HG03354 (cell line): ENCODE results near the gene RNU1-4.
"Not testable (repeated sequence)": the region's sequence is repeated elsewhere in the genome, so short reads cannot be mapped to it uniquely, and the experiment has no call there.

ENCODE experiments used
- ATAC-seq: cut with Tn5 transposase; IDR thresholded peaks from one replicate; pipeline ENCODE4 v1.9.1; 2021; ENCODE audit warnings: mild to moderate bottlenecking; ENCODE audit not compliant: unreplicated experiment, poor library complexity, severe bottlenecking

Gene RNU1-4

DNA sequence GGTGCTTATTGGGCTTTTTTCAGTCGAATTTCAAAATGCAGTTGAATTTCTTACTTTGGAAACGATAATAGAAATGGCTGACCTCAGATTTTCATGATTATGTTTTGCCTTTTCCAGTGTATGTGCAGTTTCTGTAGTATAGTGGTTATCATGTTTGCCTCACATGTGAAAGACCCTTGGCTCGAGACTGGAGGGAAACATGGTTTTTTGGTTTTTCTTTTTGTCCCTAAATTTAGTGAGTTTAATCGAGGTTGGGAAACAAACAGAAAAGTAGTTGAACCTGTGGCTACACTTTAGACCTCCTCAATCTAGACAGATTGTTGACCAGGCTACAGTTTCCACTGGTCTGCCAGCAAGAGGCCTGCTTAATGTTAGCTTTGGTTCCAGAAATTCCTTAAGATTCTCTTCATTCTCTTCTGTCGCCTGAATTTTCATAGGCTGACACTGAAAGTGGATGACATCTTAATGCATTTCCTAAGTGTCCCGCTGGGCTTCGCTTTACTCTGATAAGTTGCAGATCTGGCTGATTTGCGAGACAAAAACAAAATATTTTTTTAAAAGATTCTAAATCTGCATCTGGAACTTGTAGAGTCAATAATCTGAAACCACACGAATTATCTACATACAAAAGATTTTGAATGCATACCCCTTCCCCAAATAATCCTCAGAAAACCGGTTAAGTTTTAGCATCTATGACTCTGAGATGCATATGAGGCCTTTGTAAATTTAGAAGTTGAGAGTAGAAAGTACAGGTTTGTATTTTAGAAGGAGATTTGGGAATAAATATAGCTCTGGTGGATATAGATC lies 14.7 kb upstream of the RNU1-4 start:
- ATAC-seq, result not testable (repeated sequence)

DNA sequence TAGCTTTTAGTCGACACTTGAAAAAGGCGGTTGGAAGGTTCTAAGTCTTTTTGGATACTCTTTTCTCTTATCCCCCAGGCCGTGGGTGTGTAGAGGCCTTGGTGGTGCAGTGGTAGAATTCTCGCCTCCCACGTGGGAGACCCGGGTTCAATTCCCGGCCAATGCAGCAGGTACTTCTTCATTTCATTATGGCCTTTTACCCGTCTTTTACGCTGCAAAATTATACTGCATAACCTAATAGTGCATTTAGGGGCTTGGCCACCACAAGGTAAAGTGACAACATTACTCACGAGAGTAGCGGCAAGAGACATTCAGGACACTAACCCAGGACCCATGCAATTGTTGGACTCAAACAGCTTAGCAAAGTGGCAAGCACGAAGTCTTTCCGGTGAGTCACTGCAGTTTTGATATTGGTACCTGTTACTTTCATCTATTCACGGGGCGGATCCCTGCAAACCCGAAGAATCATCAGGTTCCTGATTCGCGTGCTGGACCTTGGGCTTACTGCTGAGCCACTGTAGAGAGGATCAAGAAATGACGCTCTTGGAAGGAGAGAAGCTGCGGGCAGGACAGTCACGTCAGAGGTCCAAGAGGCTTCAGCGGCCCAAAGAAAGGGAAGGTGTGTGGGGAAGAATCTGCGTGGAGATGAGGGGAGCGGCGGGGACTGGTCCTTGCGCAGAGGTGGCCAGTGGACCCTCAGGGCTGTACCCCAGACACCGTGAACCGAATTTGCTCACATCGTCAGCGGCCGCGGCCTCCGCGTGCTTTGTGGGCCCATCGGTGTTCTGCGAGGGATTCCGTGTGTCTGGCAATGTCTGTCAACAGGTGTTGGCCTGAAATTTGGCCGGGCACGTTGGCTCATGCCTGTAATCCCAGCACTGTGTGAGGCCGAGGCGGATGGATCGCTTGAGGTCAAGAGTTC lies 12.9 kb upstream of the RNU1-4 start:
- ATAC-seq, result no peak

- peak; percentile 62 for ATAC-seq
Observed at GRCh38 chr1:16728243-16728949, 11.9 kb upstream of the RNU1-4 start.

GRCh38 chr1:16732254-16732896 lies 7.9 kb upstream of the RNU1-4 start:
- not testable (repeated sequence) for ATAC-seq

DNA sequence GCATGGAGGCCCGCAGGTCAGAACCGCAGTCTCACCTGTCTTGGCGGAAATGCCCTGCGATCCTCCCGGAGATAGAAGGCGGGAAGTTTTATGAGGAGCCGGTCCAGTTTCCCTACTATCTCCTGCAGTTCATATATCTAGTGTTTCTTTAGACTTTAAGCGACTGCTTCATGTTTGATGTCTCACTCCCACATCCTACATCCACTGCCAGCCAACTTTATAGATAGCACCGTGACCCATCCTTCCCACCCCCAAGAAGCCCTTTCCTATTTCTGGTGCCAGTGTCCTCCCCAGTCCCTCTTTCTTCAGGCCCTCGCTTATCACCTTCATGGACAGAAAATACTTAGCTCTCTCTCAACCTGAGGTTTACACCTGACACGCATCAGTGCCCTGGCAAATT lies 914 bp downstream of the RNU1-4 start:
- ATAC-seq, result not testable (repeated sequence)

GRCh38 chr1:16747660-16748059 lies 7.3 kb downstream of the RNU1-4 start:
- ATAC-seq, result not testable (repeated sequence)

DNA sequence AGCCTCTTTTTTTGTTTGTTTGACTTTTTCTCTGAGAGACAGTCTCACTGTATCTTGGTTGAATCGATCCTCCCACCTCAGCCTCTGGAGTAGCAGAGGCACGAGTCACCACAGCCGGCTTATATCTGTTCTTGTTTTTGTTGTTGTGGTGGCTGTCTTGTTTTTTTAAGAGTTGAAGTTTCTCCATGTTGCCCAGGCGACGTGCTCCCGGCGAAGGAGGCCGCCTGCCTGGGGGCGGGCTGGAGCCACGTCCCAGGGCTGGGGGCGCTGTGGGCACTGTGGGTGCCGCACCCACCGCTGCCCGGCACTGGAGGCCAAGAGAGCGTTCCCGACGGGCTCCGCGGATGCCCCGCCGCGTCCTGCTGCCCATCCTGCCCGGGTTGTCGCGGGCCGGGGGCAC lies 8.4 kb downstream of the RNU1-4 start:
- ATAC-seq, result not testable (repeated sequence)

- ATAC-seq, result not testable (repeated sequence)
Observed at GRCh38 chr1:16749910-16750888, 9.9 kb downstream of the RNU1-4 start.

GRCh38 chr1:16752770-16753169 lies 12.5 kb downstream of the RNU1-4 start:
- not testable (repeated sequence) for ATAC-seq

GRCh38 chr1:16755385-16755784 lies 15.1 kb downstream of the RNU1-4 start:
- ATAC-seq, result not testable (repeated sequence)

DNA sequence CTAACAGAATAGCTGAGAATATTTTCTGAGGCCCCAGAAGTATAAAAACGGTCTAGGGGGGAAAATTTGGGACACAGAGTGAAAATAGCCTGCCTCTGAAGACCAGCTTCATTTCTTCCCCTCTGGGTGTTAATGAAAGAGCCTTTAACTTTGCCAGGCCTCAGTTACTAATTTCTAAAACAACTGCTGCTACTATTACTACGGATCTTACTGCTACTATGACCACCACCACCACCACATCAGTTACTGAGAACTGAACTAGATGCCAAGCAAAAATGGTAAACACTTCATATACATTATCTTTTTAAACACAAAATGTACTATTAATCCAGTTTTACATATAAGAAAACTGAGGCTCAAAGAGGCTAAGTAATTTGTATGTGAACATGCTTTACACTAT lies 15.6 kb downstream of the RNU1-4 start:
- not testable (repeated sequence) for ATAC-seq

GRCh38 chr1:16757574-16757973 lies 17.3 kb downstream of the RNU1-4 start:
- ATAC-seq, result not testable (repeated sequence)

- ATAC-seq, result not testable (repeated sequence)
Observed at GRCh38 chr1:16758060-16758459, 17.7 kb downstream of the RNU1-4 start.

- not testable (repeated sequence) for ATAC-seq
Observed at GRCh38 chr1:16759041-16759493, 18.8 kb downstream of the RNU1-4 start.

DNA sequence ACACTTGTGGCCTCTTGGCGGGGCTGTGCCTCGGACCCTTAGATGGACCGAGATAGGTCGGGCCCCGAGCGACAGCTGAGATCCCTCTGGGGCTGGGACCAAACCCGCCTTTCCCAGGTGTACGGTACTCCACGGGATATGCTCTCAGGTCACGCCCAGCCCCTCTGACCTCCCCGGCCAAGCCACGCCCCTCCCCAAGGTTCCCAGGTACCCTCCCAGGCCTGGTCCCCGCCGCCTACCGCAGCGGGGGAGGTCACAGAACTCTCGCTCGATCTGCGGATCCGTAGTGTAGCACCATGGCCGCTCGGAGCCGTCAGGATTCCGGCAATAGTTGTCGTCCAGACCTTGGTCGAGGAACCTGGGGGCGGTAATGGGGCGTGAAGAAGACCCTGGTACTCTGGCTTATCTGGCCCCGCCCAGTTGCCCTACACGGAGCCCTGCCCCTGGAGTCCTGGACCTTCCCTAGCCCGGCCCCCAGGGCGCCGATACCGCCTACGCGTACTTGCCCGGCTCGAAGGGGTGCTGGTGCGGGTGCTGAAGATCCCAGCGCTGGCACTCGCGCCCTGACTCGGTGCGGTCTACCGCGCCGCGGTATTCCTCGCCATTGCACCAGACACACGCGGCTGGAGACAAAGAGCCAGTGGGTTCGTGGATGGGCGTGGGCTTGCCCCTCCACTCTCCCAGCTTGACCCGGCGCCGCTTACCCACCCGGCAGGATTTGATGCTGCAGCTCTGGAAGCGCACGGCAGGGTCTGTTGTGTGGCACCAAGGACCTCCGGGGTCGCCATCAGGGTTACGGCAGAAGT lies 19.5 kb downstream of the RNU1-4 start:
- ATAC-seq, result not testable (repeated sequence)

DNA sequence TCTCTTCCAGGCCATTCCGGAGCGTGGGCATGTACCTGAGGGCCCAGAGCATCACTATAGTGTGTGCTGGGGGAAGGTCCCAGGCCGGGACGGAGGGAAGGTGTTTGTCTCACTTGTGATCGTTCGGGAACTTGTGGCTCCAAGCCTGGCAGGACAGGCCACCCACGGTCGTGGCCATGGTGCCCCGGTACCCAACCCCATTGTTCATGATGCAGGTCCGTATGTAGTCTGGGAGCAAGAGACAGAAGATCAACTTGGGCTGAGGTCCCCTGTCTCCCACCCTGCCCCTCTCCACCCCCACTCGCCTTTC lies 20.1 kb downstream of the RNU1-4 start:
- not testable (repeated sequence) for ATAC-seq

DNA sequence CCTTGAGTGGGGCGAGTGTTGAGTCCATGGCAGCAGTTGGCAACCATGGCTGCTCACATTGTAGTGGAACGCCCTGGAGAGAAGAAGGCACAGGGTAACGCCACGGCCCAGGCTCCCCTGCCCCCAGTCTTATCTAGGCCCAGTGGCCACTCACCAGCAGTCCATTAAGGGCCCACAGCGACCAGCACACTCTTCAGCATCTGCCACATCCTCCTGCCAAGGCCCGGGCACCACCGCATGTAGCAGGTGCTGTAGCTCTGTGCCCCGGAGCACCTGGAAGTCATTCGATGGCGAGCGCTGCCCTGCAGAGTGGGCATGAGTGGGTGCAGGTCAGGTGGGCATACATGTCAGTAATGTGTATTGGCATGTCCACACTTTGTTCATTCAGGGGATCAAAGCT lies 20.5 kb downstream of the RNU1-4 start:
- not testable (repeated sequence) for ATAC-seq
